OCI-LY1 (cell line): Measurements from ENCODE around the gene ZNF292.
"Not testable (repeated sequence)": the region's sequence is repeated elsewhere in the genome, so short reads cannot be mapped to it uniquely, and the experiment has no call there.

Experiments
- H2AFZ ChIP-seq: fragments of 200-600 bp; sonication (generic), shearing (Covaris generic); 2 replicates; pipeline ENCODE4 v1.6.0; 2014; ENCODE audit warnings: antibody characterized with exemption, mild to moderate bottlenecking, low read length
- H3F3A ChIP-seq: fragments of 200-600 bp; sonication (generic), shearing (Covaris generic); 2 replicates; pipeline ENCODE4 v1.6.0; 2014; ENCODE audit warnings: mild to moderate bottlenecking, antibody characterized with exemption, low read length, moderate library complexity; ENCODE audit not compliant: insufficient read depth
- H3K27ac ChIP-seq: fragments of 200-600 bp; sonication (generic); 2 replicates; pipeline ENCODE4 v1.5.1; 2014; ENCODE audit warnings: low read length, mixed run types, mild to moderate bottlenecking, low read depth; ENCODE audit not compliant: poor library complexity, severe bottlenecking
- H3K27me3 ChIP-seq: fragments of 200-600 bp; sonication (generic); 2 replicates; pipeline ENCODE4 v1.6.0; 2014; ENCODE audit warnings: antibody characterized with exemption, mild to moderate bottlenecking, low read length, moderate library complexity; ENCODE audit not compliant: insufficient read depth
- H3K36me3 ChIP-seq: fragments of 200-600 bp; sonication (generic); 2 replicates; pipeline ENCODE4 v1.6.1; 2014; ENCODE audit warnings: mild to moderate bottlenecking, antibody characterized with exemption, low read length, moderate library complexity, mixed read lengths; ENCODE audit not compliant: insufficient read depth
- H3K4me1 ChIP-seq: fragments of 200-600 bp; sonication (generic); 2 replicates; pipeline ENCODE4 v1.5.1; 2014; ENCODE audit warnings: mild to moderate bottlenecking, low read length, moderate library complexity; ENCODE audit not compliant: insufficient read depth, severe bottlenecking
- H3K4me2 ChIP-seq: fragments of 200-600 bp; sonication (generic), shearing (Covaris generic); 2 replicates; pipeline ENCODE4 v1.6.1; 2014; ENCODE audit warnings: low read length
- H3K4me3 ChIP-seq: fragments of 200-600 bp; sonication (generic); 2 replicates; pipeline ENCODE4 v1.5.1; 2014; ENCODE audit warnings: low read length, low read depth, mild to moderate bottlenecking, mixed read lengths; ENCODE audit not compliant: poor library complexity, severe bottlenecking
- H3K79me2 ChIP-seq: fragments of 200-600 bp; shearing (Covaris generic); 2 replicates; pipeline ENCODE4 v1.6.1; 2016; ENCODE audit warnings: mixed run types, low read length, mixed read lengths; ENCODE audit not compliant: insufficient read depth
- H3K9ac ChIP-seq: fragments of 200-600 bp; sonication (generic), shearing (Covaris generic); 2 replicates; pipeline ENCODE4 v1.6.1; 2014; ENCODE audit warnings: mild to moderate bottlenecking, low read length, mixed read lengths
- H3K9me2 ChIP-seq: fragments of 200-600 bp; sonication (generic), shearing (Covaris generic); 2 replicates; pipeline ENCODE4 v1.6.1; 2014; ENCODE audit warnings: low read depth, mild to moderate bottlenecking, low read length, mixed read lengths
- H3K9me3 ChIP-seq: fragments of 200-600 bp; shearing (Covaris generic); 2 replicates; pipeline ENCODE4 v1.6.1; 2014; ENCODE audit warnings: low read length, mixed read lengths
- H4K20me1 ChIP-seq: fragments of 200-600 bp; sonication (generic), shearing (Covaris generic); 2 replicates; pipeline ENCODE4 v1.6.0; 2016; ENCODE audit warnings: mild to moderate bottlenecking, low read length; ENCODE audit not compliant: insufficient read depth
- EZH2 ChIP-seq: fragments of 200-600 bp; sonication (generic), shearing (Covaris generic); IDR thresholded peaks from 2 replicates; pipeline ENCODE4 v1.8.0; 2017; ENCODE audit warnings: borderline replicate concordance, mixed run types, mild to moderate bottlenecking, antibody characterized with exemption, low read length, moderate library complexity, mixed read lengths
- TF ChIP-seq, protein P1 (sequence below): fragments of 200-600 bp; sonication (generic), shearing (Covaris generic); IDR thresholded peaks from 2 replicates; pipeline ENCODE4 v1.5.1; 2017; ENCODE audit warnings: mild to moderate bottlenecking, antibody characterized with exemption, low read length, moderate library complexity, mixed read lengths

Gene ZNF292

DNA sequence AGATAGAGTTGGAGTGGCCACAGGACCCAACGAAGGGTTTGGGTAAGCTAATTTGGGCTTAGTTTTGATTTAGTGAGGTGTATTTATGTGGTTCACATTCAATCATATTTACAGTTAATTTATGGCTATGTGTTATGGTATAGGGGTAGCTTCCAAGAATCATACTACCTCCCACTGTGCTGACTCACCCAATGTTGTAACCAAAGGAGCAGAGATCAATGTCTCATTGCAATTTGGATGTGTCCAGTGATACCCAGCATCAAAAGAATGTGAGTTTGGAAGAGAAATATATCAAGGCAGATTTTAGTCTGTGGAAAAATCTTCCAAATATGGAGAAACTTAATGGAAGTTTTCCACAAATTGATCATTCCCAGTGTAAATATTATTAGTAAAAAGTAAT is 141.8 kb downstream of the ZNF292 start:
- TF ChIP-seq EZH2, result no peak
- TF ChIP-seq, protein P1, sequence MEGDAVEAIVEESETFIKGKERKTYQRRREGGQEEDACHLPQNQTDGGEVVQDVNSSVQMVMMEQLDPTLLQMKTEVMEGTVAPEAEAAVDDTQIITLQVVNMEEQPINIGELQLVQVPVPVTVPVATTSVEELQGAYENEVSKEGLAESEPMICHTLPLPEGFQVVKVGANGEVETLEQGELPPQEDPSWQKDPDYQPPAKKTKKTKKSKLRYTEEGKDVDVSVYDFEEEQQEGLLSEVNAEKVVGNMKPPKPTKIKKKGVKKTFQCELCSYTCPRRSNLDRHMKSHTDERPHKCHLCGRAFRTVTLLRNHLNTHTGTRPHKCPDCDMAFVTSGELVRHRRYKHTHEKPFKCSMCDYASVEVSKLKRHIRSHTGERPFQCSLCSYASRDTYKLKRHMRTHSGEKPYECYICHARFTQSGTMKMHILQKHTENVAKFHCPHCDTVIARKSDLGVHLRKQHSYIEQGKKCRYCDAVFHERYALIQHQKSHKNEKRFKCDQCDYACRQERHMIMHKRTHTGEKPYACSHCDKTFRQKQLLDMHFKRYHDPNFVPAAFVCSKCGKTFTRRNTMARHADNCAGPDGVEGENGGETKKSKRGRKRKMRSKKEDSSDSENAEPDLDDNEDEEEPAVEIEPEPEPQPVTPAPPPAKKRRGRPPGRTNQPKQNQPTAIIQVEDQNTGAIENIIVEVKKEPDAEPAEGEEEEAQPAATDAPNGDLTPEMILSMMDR, result no peak
- Histone ChIP-seq H2AFZ (no peak overlapping the region), H3K36me3 (no peaks in the 10 kb centered on the region), H3F3A (no peaks in the 10 kb centered on the region), H3K27me3 (no peaks in the 10 kb centered on the region), H4K20me1 (no peaks in the 10 kb centered on the region), H3K9ac (no peak overlapping the region), H3K4me2 (no peak overlapping the region), H3K4me1 (no peaks in the 10 kb centered on the region), H3K4me3 (no peak overlapping the region), H3K9me2 (no peaks in the 10 kb centered on the region), H3K27ac (no peak overlapping the region), H3K9me3 (no peaks in the 10 kb centered on the region), H3K79me2 (no peaks in the 10 kb centered on the region)

DNA sequence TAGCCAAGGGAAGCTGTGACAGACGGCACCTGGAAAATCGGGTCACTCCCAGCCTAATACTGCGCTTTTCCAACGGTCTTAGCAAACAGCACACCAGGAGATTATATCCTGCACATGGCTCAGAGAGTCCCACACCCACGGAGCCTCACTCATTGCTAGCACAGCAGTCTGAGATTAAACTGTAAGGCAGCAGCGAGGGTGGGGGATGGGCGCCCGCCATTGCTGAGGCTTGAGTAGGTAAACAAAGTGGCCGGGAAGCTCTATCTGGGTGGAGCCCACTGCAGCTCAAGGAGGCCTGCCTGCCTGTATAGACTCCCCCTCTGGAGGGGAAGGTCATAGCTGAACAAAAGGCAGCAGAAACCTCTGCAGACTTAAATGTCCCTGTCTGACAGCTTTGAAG is 145.9 kb downstream of the ZNF292 start:
- not testable (repeated sequence) for H3F3A ChIP-seq, H3K36me3 ChIP-seq, H3K4me1 ChIP-seq, H4K20me1 ChIP-seq, H3K9ac ChIP-seq, H3K9me2 ChIP-seq, H3K9me3 ChIP-seq, H3K4me3 ChIP-seq, H3K79me2 ChIP-seq, H3K4me2 ChIP-seq, H3K27ac ChIP-seq, H3K27me3 ChIP-seq, H2AFZ ChIP-seq

DNA sequence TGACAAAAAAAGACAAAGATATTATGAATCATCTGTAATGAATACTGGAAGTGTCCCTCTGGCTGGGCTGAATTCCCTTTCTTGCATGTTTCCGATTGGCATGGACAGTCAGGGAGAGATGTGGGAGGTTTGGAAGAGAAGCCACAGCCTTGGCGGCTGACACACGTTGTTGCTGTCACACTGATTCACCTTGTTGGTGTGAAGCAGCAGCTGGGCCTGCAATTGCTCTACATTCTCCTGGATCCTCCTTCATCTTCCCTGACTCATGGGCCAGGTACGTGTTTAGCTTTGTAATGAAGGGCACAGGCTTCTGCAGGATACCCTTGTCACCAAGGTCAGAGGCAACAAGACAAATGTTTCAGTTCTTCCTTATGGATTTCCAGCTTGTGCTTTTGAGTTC is 153.6 kb downstream of the ZNF292 start:
- no peaks in the 10 kb centered on the region for H3F3A ChIP-seq
- H3K9me2 ChIP-seq, result no peaks in the 10 kb centered on the region
- no peak overlapping the region for H3K4me2 ChIP-seq
- no peak overlapping the region for H2AFZ ChIP-seq
- H3K9me3 ChIP-seq, result no peaks in the 10 kb centered on the region
- no peaks in the 10 kb centered on the region for H4K20me1 ChIP-seq
- H3K4me1 ChIP-seq, result no peaks in the 10 kb centered on the region
- H3K36me3 ChIP-seq, result no peaks in the 10 kb centered on the region
- no peaks in the 10 kb centered on the region; the same call in 1 of the 2 replicates for H3K27me3 ChIP-seq
- no peak overlapping the region for H3K4me3 ChIP-seq
- no peak overlapping the region for H3K9ac ChIP-seq
- no peak for TF ChIP-seq EZH2
- TF ChIP-seq, protein P1, result no peak
- H3K27ac ChIP-seq, result no peak overlapping the region
- no peaks in the 10 kb centered on the region for H3K79me2 ChIP-seq

DNA sequence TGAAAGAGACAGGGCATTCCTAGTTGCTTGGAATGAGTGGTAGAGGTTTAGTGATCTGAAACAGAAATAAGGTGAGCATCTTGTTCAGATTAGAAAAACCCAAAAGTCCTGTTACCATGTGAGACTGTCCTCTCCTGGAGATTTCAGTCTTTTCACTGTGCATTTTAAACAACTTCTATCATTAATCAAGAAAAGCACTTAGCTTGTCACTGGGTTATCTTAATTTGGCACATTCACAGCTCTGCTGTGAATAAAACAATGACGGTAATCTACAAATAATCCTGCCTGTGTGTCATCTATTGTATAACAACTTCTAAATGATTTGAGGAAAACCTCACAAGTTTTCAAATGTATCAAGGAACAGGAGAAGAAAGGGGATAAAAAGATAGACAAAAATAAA is 157.5 kb downstream of the ZNF292 start:
- H3K9ac ChIP-seq, result no peak overlapping the region

More for the DNA sequence above, 157.5 kb downstream of the ZNF292 start:
- Histone ChIP-seq H4K20me1 (no peaks in the 10 kb centered on the region), H3K9me3 (no peaks in the 10 kb centered on the region), H3K36me3 (no peaks in the 10 kb centered on the region), H3K79me2 (no peaks in the 10 kb centered on the region), H3K9me2 (no peaks in the 10 kb centered on the region), H3K27ac (no peak overlapping the region), H3F3A (no peaks in the 10 kb centered on the region), H3K4me2 (no peak overlapping the region), H3K4me3 (no peak overlapping the region), H2AFZ (no peak overlapping the region), H3K4me1 (no peaks in the 10 kb centered on the region), H3K27me3 (no peaks in the 10 kb centered on the region; the same call in 1 of the 2 replicates)
- TF ChIP-seq EZH2, result no peak
- TF ChIP-seq, protein P1, result no peak
